HG02938 (cell line): Measurements from ENCODE around the gene MAP9.
"Not testable (repeated sequence)": the region's sequence is repeated elsewhere in the genome, so short reads cannot be mapped to it uniquely, and the experiment has no call there.

Experiments
- ATAC-seq: cut with Tn5 transposase; IDR thresholded peaks from one replicate; pipeline ENCODE4 v1.9.1; 2021; ENCODE audit warnings: mild to moderate bottlenecking, moderate library complexity; ENCODE audit not compliant: unreplicated experiment

Gene MAP9

DNA sequence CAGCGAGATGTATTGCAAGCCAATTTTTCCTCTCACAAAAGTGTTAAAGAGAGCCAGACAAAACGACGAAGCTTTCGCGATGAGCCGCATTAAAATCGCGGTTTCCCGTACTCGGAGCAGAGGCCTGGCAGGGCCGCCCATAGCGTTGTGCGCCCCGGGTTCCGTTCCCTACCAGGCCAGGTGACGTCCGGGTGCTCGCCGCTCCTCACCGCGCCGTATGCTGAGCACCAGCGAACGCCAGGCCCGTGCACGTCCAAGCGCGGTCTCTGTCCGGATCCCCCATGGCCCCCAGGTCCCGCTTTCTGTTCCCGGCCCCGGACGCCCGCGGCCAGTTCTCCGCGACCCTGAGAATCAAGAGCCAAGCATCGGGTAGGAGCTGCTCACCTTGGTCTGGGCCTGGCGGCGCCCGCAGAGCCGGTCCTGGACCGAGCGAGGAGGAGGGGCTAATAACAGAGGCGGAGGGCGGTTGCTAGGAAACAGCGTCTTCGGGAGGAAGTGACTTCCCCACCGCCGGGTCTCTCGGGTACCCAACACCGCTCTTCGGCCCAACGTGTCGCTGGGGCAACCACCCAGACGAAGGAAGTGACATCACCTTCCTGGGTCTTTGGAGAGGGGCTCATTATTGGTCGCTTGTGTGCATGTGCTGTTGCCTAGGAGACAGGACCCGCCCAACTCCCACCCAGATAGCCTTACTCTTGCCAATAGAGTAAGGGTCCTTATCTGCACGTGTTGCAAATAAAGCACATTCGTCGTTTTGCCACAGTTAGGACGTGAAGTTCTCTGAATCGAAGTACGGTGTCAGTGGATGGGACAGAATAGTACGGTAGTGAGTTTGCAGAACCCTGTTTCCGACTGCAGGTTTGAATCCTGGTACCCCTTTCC lies at the start of gene MAP9:
Gene MAP9, minus strand, starts transcription at position 579 of the 882 bp plus-strand sequence. CDS start 1,115 bp downstream, outside the sequence.
- ATAC-seq: peak; percentile 98

DNA sequence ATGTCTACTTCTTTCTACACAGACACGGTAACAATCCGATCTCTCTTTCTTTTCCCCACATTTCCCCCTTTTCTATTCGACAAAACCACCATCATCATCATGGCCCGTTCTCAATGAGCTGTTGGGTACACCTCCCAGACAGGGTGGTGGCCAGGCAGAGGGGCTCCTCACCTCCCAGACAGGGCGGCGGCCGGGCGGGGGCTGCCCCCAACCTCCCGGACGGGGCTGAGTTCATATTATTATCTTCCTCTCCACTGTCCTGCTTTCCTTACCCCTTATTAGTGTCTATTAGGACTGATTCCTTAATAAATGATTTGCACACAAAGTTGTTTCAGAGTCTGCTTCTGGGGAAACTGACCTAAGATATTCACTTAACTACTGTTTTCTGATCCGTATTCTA lies 48.0 kb upstream of the MAP9 start:
- not testable (repeated sequence) for ATAC-seq

DNA sequence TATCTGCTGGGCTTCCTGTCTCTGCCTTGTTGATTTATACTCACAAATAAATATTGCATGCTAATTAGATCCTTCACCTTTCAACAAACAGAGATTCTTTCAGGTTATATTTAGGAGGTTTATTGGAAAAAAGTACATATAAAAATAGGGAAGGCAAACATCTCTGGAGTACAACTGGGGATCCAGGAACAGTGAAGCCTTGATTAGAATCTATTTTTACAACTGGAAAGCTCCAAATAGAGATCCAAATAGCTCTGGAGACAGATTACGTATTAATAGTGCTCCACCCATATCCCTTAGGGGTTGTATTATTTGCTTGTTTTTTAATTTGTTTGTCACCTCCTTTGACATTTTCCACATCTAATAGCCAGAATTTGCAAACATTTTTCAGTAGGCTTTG lies 46.9 kb upstream of the MAP9 start:
- no peak for ATAC-seq

DNA sequence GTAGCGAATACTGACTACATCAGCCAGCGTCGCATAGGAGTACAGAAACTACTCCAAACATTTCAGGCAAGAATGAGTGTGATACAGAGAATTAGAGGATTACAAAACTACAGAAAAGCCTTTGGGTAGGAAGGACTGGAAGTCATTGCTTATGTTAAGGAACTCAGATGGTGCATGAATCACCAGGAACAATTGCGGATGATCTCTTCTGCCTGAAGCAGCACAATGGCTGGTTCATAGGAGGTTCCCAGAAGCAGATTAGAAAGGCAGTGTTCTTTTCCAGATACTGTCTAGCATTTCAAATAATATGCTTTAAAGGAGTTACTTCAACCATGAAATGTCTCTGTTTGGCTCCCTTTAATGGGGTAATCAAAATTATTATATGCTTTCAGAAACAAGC lies 42.5 kb upstream of the MAP9 start:
- ATAC-seq: no peak

DNA sequence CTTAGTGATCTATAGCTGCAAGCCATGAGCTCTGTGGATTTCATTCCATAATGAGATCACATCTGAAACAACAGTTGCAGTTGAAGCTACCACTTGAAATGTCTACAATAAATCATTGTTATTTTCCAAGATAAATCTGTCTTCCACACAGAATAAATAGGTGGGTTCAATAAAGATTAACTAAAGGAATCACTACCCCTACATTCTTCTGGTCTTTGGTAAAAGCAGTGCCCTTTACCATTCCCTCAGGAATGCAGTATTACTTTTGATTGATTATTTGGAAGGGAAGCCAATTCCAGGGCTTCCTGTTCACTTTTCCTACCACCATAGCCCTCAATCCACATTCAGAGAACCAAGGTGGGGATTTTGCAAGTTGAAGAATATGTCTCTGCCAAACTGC lies 38.9 kb upstream of the MAP9 start:
- ATAC-seq: no peak

DNA sequence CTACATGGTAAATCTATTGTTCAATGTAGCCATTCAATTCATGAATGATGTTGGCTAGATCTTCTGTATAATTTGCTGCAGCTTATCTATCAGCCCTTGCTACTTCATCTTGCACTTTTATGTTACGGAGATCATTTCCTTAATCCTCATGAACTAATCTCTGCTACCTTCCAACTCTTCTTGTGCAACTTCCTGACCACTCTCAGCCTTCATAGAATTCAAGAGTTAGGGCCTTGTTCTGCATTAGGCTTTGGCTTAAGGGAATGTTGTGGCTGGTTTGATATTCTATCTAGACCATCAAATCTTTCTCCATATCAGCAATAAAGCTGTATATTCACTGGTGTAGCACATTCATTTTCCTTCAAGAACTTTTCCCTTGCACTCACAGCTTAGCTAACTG lies 36.7 kb upstream of the MAP9 start:
- ATAC-seq: no peak

DNA sequence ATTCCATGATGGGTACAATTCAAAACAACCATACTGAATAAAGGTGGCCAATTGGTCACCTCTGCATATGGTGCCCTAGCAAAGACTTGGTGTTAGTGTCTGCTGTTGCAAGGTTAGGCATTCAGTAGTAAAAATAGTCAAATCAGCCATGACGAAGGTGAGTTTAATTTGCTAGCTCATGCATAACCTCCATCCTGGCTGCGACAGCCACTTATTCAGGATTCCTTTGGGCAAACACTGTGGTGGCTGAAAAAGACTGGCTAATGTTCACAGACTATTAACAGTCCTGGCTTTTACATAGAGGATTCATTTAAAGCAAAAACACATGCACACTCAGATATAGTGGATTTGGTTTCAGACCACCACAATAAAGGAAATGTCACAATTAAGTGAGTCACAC lies 34.8 kb upstream of the MAP9 start:
- ATAC-seq: no peak

DNA sequence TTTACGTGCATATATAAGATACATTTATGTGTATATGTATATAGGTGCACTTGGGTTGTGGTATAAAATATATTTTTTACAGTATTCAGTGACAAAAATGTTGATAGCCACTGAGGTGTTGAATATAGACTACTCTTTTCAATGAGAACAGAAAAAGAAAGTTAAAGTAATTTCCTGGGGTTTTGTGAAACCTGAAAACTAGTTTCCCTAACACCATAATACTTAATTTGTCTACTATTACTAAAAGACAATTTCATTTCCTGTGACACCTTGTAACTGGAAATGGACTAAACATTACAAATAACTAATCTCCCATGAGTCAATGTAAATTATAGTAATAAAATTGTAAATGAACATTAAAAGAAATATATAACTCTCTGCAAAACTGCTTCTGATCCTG lies 32.0 kb upstream of the MAP9 start:
- ATAC-seq: peak; percentile 67

DNA sequence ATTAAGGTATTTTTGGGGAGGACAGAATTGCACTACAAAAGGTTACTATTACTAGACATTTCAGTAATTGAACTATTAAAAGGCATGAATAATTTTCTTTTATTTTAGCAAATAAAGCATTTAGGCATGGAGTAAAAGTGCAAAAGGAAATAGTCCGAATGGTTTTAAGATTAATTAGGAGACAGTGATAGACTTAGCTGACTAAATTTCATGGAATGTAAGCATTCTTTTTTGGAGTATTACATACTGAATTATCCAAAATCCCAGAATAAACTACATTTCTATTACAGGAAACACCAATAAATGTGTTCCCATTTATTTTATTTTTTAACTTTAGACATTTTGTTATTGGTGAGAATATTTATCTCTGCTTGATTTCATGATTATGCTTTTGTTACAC lies 30.7 kb upstream of the MAP9 start:
- ATAC-seq: no peak

DNA sequence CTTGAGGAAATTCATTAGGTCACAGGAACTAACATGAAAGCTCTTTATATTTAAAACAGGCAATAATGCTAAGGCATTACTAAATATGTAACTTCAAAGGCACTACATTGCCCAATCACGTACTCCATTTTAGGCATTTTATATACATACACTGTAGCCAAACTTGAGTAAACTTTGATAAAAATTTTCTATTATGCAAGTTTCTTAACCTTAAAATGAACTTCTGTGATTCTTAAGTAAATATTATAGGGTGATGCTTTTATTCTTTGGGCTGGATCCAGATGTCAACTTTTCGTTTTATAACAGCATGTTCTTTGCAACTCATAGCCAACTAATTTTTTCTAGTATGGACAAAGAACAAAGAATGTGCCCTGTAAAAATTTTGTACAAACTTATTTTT lies 28.3 kb upstream of the MAP9 start:
- ATAC-seq: no peak

DNA sequence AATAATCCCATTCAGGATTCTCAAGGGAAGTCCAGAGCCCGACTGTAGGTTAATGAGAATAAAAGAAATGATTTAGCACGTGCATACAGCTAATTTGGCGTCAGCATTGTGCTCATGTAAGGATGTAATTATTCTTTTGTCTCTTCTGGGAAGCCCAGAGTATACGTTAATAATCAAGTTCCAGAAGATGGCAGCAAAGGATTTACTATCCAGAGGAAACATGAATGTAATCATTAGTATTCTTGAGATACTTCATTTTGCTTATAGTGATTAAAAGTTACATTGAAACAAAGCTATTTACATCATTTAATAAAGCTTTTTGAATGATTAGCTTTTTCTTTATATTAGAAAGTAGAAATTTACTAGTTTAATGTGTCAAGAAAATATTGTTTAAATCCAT lies 27.1 kb upstream of the MAP9 start:
- ATAC-seq: no peak

DNA sequence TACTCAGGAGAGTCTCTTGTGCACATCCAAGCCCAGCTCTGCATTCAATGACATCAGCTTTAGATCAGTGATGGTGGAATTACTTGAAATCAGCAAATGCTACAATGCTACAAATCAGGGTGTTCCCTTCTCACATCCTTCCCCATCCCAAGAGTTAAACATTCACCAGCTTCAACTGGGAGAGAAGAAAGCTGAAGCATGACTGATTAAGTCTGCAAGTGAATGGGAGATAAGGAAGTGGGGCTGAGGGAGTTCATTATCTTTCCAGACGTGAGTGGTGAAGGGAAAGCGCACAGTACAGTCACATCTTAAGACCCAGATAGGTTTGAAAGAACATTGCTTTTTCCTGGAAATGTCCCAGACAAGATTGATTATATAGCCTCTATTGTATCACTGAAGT lies 26.2 kb upstream of the MAP9 start:
- ATAC-seq: no peak

DNA sequence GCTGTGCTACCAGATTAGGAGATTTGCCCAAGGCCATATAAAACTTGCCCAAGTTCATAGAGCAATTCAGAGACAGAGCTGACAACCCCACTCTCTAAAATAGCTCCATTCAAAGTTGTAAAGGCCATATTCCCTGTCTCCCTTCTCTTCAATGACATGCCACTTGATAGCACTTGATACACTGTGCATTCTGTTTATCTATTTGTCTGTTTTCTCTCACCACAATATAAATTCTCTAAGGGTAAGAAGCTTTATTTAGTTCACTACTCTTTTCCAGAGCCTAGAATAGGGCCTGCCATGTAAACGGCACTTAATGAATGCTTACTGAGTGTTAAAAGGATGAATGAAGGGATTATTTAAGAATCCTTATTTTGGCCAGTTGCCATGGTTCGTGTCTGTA lies 24.1 kb upstream of the MAP9 start:
- no peak for ATAC-seq

DNA sequence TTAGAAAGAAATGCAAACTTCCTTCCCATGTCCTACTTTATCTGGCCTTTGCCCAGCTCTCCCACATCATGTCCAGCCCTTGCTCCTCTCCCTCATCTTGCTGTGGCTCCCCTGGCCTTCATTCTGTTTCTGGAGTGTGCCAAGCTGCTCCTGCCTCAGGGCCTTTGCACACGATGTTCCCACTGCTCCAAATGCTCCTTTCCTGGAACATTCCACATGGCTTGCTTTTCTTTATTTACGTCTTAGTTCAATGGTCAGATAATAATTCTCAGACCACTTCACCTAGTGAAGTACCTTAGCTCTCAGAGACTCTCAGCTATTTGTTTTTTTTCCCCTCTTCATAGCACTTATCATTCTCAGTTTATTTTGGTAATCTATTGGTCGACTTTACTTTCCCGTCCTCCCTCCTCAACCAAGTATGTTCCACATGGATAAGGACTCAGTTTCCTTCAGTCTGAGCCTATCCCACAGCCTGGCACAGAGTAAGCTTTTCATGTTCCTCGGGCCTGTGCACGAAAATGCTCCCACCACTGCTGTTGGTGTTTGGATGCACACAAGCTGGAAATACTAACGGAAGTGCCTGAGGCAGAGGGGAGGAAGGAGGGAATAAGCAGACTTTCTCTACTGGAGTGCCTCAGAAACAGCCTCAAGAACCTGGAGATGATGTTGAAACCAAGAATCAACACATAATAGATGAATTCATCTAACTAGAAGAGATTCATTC lies 23.4 kb upstream of the MAP9 start:
- ATAC-seq: no peak

DNA sequence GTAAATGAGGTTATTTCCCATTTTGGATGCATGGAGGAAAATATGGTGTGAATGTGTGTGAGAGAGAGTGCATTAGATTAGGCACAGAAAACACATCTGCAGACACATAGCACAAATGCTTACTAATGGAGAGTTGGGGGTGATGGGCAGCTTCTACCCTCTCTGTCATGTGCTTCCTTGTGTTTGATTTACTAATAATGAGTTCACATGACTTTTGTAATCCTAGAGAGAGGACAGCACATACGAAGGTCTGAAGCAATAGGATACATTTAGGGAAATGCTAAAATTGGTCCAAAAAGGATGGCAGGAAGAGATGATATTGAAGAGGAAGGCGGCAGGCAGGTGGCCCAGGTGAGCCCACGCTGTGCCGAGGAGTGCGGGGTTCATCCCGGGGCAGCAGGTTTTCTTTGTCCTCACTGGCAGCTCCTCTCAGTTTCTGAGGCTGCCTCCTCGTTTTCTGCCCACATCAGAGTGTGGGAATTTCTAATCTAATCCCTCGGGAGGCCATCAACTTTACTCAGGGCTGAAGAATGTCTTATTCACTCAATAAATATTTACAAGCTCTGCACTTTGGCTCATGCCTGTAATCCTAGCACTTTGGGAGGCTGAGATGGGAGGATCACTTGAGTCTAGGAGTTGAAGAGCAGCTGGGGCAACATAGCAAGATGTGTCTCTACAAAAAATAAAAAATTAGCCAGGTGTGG lies 15.9 kb upstream of the MAP9 start:
- no peak for ATAC-seq

DNA sequence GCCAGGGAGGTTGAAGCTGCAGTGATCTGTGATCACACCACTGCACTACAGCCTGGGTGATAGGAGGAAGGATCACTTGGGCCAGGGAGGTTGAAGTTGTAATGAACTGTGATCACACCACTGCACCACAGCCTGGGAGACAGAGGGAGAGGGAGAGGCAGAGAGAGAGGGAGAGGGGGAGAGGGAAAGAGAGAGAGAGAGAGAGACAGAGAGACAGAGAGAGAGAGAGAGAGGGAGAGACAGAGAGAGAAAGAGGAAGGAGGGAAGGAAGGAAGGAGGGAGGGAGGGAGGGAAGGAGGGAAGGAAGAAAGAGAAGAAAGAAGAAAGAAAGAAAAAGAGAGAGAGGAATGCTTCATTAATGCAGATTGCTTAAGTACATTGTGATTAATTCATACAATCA lies 15.2 kb upstream of the MAP9 start:
- no peak for ATAC-seq

DNA sequence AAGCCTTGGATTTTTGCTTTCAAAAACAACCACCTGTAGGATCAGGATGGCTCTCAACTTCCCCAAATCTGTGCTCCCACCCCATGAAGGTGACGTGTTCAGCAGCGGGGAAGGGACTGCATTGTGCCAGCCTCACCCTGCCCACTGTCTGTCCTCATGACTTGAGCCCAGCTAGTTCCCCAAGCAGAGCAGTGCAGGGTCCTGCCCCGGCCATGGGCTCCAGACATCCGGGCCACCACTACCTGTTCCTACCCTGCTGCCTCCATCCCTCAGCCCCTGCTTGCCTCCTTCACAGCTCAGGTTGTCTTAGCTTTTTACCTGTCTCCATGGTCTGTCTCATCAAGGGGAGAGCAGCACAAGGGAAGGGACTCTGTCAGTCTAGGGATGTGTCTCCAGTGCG lies 11.4 kb upstream of the MAP9 start:
- no peak for ATAC-seq

DNA sequence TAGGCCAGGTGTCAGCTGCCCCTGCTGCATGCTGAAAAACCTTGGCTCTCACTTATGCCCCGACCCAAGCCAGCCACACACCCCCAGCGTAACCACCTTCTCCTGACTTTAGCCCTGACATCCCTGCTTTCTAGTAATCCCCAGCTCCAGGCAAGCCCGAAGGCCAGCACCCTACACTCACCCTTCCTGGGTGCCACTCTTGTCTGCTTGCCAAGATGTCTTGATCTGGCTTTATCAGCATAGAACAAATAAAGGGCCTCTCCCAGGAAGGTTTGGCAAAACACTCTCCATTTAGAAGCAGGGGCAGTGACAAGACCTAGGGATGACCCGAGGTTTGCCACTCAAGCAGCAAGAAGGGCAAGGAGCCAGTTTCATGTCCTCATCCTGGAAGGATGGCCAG lies 6.8 kb upstream of the MAP9 start:
- no peak for ATAC-seq

DNA sequence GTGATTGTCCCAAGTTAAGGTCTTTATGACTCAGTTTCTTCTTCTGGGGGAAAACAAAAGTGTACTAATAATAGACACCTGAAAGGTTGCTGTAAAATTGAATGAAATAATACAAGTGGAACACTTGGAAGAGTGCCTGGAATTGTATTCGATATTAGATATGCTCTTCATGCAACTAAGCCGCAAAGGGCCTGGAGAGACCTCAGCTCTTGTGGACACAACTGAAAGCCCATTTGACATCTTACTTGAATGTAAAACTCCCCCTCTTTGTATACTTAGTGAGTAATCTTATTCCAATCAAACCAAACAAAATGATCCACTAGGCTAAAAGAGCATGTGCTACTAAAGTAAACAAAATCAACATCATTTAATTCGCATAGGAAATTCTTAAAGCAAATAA lies 511 bp upstream of the MAP9 start:
- ATAC-seq: no peak

DNA sequence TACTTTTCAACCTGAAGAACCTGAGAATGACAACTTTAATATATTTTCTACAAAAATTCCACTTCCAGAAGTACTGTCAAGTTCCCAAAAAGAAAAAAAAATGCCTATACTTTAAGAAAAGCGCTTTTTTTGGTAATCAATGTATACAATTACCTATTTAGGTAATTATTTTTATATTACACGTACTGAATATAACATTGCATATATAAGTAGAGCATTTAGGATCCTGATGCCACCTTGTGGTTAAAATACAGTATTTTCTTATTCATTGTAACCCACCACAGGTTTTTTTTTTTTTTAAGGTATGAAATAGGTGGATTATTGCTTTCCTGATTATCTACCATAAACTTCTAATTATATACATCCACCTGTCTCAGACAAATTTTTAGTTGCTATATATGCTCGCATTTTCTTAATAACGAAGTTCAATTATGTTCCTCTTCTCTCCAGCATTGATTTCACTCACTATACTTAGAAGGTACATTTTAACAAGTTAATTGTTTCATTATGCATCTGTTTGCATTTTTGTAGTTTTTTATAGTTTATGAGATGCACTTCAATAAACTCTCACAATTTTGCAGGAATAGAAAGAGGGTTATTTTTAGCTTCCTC lies 5.2 kb downstream of the MAP9 start:
- peak; percentile 33 for ATAC-seq

DNA sequence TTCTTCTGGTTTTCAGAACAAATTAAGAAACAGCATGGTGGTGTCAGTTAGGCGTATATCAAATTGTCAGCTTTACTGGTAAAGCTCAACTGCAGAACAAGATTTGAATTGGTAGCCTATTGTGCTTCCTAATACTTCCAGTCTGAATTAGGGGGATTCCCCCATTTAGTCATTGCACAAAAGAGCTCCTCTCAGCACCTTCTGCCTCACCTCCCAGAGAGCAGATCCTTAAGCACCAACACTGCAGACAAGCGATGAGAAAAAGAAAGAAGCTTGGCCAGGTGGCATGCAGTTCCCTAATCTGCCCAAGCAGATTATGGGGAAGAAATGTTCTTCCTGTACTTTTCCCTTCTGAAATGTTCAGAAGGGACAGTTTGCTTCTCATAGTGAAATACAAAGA lies 9.2 kb downstream of the MAP9 start:
- ATAC-seq: no peak
